Measurements from ENCODE around the gene CAMTA1. TPM values are rescaled to one million over a fixed set of nuclear protein-coding genes. Genes with fewer than 3 reads are reported as not detected.

CAMTA1 gene
- total RNA-seq, 1 donor from 2014 or later = 69.9 TPM

DNA sequence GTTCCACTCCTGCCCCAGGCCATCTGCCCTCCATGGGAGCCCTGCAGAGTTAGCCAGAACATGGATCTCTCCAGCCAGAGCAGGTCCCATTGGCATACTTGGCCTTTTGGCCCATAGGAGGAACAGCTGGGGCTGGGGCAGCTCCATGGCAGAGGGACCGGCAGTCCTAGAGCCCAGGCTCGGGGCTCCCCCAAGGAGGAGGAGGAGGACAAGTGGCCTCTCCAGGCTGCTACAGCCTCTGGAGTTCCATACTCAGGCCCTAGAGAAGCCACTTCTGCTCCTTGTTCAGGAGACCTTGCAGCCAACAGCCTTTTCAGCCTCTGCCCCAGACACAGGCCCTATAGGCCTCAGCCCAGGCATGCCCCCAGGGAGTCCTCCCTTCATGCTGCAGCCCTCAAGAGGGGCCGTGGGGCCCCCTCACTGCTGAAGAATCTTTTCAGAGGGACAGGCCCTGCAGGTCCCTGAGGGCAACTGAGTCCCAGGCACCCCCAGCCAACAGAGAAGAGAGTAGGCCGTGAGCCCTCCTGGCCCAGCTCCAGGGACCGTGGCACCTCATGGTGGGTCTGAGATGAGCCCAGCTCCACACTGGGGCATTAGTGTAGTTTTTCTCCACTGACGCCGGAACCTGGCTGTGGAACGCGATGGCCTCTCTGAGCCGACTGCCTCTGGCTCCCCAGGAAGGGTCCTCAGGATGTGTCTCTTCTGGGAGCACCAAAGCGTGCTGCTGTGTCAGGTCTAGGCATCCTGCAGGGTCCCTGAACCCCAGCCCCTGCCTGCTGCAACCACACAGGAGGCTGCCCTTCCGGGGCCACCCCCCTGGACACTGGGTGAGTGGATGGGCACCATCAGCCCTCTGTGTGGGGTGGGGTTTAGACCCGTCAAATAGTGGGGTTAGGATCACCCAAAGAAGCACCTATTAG is 688.2 kb downstream of the CAMTA1 start:
- no peak for DNase-seq
- H3K9me3 Mint-ChIP-seq = no peaks in the 10 kb centered on the region
- H3K27me3 Mint-ChIP-seq = no peaks in the 10 kb centered on the region
- H3K4me1 Mint-ChIP-seq = no peaks in the 10 kb centered on the region
- intact Hi-C loops (cut with micrococcal nuclease) = no loop called here
- H3K36me3 Mint-ChIP-seq (ENCODE audit: low read depth) = no peaks in the 10 kb centered on the region
- no peak overlapping the region for H3K4me3 Mint-ChIP-seq
- H3K27ac Mint-ChIP-seq = no peak overlapping the region

- H3K36me3 Mint-ChIP-seq (ENCODE audit: low read depth) = no peaks in the 10 kb centered on the region
- intact Hi-C loops (cut with micrococcal nuclease) = no loop called here
- no peak overlapping the region for H3K27ac Mint-ChIP-seq
- H3K4me3 Mint-ChIP-seq = no peak overlapping the region
- no peak for DNase-seq
- no peaks in the 10 kb centered on the region for H3K4me1 Mint-ChIP-seq
- H3K27me3 Mint-ChIP-seq = no peaks in the 10 kb centered on the region
- no peaks in the 10 kb centered on the region for H3K9me3 Mint-ChIP-seq
Measured at GRCh38 chr1:7474143-7474490, 688.9 kb downstream of the CAMTA1 start.

GRCh38 chr1:7474786-7475502 is 689.7 kb downstream of the CAMTA1 start:
- Mint-ChIP-seq H3K27ac (no peak overlapping the region), H3K4me3 (no peak overlapping the region), H3K36me3 (ENCODE audit: low read depth) (no peaks in the 10 kb centered on the region), H3K9me3 (no peaks in the 10 kb centered on the region), H3K4me1 (no peaks in the 10 kb centered on the region), H3K27me3 (no peaks in the 10 kb centered on the region)
- DNase-seq = no peak
- intact Hi-C loops (cut with micrococcal nuclease) = no loop called here

GRCh38 chr1:7475691-7476090 is 690.4 kb downstream of the CAMTA1 start:
- no peaks in the 10 kb centered on the region for H3K9me3 Mint-ChIP-seq
- H3K4me3 Mint-ChIP-seq = no peak overlapping the region
- H3K27me3 Mint-ChIP-seq = no peaks in the 10 kb centered on the region
- H3K4me1 Mint-ChIP-seq = no peaks in the 10 kb centered on the region
- H3K36me3 Mint-ChIP-seq (ENCODE audit: low read depth) = no peaks in the 10 kb centered on the region
- no peak overlapping the region for H3K27ac Mint-ChIP-seq
- intact Hi-C loops (cut with micrococcal nuclease) = no loop called here
- no peak for DNase-seq

DNA sequence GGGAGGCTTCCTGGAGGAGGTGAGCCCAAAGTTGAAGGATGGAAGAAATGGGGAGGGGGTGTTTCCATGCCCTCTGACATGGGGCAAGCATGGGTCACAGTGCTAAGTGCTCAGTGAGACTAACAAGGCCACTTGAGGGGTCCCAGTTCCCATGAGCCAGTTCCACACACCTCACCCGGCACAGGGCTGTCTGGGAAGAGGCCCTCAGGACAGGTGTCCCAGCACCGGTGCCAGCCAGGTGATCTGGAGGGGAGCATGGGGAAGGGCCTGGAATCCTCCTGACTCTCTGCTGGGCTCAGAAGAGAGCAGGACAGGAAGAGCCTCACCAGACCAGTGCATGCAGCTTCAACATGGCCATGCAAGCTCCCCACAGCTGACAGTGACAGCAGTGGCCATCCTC is 691.1 kb downstream of the CAMTA1 start:
- no peaks in the 10 kb centered on the region for H3K4me1 Mint-ChIP-seq
- DNase-seq = no peak
- no peaks in the 10 kb centered on the region for H3K27me3 Mint-ChIP-seq
- H3K9me3 Mint-ChIP-seq = no peaks in the 10 kb centered on the region
- H3K36me3 Mint-ChIP-seq (ENCODE audit: low read depth) = no peaks in the 10 kb centered on the region
- no peak overlapping the region for H3K27ac Mint-ChIP-seq
- intact Hi-C loops (cut with micrococcal nuclease) = no loop called here
- H3K4me3 Mint-ChIP-seq = no peak overlapping the region

- no peak overlapping the region for H3K4me3 Mint-ChIP-seq
- H3K27me3 Mint-ChIP-seq = no peaks in the 10 kb centered on the region
- intact Hi-C loops (cut with micrococcal nuclease) = no loop called here
- H3K36me3 Mint-ChIP-seq (ENCODE audit: low read depth) = no peaks in the 10 kb centered on the region
- no peak overlapping the region for H3K27ac Mint-ChIP-seq
- H3K9me3 Mint-ChIP-seq = no peaks in the 10 kb centered on the region
- DNase-seq = no peak
- no peaks in the 10 kb centered on the region for H3K4me1 Mint-ChIP-seq
Measured at GRCh38 chr1:7476861-7477547, 691.8 kb downstream of the CAMTA1 start.

GRCh38 chr1:7477593-7477992 is 692.3 kb downstream of the CAMTA1 start:
- no peaks in the 10 kb centered on the region for H3K9me3 Mint-ChIP-seq
- no peaks in the 10 kb centered on the region for H3K4me1 Mint-ChIP-seq
- no peak overlapping the region for H3K27ac Mint-ChIP-seq
- DNase-seq = no peak
- intact Hi-C loops (cut with micrococcal nuclease) = no loop called here
- H3K4me3 Mint-ChIP-seq = no peak overlapping the region
- no peaks in the 10 kb centered on the region for H3K27me3 Mint-ChIP-seq
- no peaks in the 10 kb centered on the region for H3K36me3 Mint-ChIP-seq (ENCODE audit: low read depth)

DNA sequence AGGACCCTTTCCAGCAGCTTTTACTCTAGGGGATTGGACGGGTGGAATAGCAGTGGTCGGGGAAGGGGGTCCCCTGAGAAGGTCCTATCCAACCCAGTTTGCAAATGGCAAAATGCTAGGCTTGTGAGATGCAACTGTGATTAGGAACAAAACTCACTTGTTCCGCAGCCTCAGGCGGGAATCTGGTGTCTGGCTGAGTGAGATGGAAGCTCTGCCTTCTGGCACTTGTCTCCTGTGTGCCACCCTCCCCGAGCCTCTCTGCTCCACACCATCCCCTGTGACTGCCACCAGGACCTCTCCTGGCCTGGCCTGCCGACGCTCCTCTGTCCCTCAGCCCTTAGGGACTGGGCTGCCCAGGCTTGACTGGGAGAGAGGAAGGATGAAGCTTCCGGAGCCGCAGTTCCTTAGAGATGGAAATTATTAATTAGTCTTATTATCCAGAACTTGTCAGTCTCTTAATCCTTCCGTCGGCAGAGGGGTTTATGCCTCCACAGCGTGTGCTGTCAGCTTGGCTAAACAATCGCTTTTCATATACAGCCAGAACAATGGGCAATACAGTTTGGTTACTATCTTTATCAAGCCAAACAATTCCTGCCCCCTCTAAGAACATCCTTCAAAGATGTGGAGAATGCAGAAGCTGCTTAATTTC is 693.0 kb downstream of the CAMTA1 start:
- DNase-seq = no peak
- no peaks in the 10 kb centered on the region for H3K9me3 Mint-ChIP-seq
- no peaks in the 10 kb centered on the region for H3K4me1 Mint-ChIP-seq
- H3K36me3 Mint-ChIP-seq (ENCODE audit: low read depth) = no peaks in the 10 kb centered on the region
- intact Hi-C loops (cut with micrococcal nuclease) = no loop called here
- H3K4me3 Mint-ChIP-seq = no peak overlapping the region
- no peaks in the 10 kb centered on the region for H3K27me3 Mint-ChIP-seq
- no peak overlapping the region for H3K27ac Mint-ChIP-seq

GRCh38 chr1:7478809-7479499 is 693.7 kb downstream of the CAMTA1 start:
- no peak for DNase-seq
- intact Hi-C loops (cut with micrococcal nuclease) = no loop called here
- Mint-ChIP-seq H3K36me3 (ENCODE audit: low read depth) (no peaks in the 10 kb centered on the region), H3K4me1 (no peaks in the 10 kb centered on the region), H3K4me3 (no peak overlapping the region), H3K9me3 (no peaks in the 10 kb centered on the region), H3K27ac (no peak overlapping the region), H3K27me3 (no peaks in the 10 kb centered on the region)

DNA sequence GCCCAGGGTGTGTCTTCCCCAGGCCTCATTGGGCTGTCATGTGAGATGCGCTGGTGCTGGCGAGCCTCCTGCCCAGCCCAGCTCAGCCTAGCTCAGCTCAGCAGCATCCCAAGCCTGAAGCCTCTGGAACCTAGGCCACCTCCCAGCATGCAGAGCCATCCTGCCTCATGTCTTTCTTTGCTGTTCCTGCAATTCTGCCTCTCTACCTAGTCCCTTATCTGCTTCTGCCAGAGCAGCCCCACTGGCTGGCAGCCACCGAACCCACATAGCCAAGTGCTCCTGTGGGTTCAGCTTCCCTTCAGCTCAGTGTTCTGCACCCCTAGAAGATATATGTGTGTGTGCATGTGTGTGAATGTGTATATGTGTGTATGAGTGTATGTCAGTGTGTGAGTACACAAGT is 694.3 kb downstream of the CAMTA1 start:
- Mint-ChIP-seq H3K36me3 (ENCODE audit: low read depth) (no peaks in the 10 kb centered on the region), H3K4me3 (no peak overlapping the region), H3K9me3 (no peaks in the 10 kb centered on the region)

GRCh38 chr1:7481194-7481593 is 695.9 kb downstream of the CAMTA1 start:
- Mint-ChIP-seq H3K27ac (no peak overlapping the region), H3K9me3 (no peaks in the 10 kb centered on the region), H3K4me1 (no peaks in the 10 kb centered on the region), H3K36me3 (ENCODE audit: low read depth) (no peaks in the 10 kb centered on the region), H3K4me3 (no peak overlapping the region), H3K27me3 (no peaks in the 10 kb centered on the region)
- intact Hi-C loops (cut with micrococcal nuclease) = no loop called here
- DNase-seq = no peak

More for the DNA sequence above, 694.3 kb downstream of the CAMTA1 start:
- Mint-ChIP-seq H3K27me3 (no peaks in the 10 kb centered on the region), H3K27ac (no peak overlapping the region), H3K4me1 (no peaks in the 10 kb centered on the region)
- intact Hi-C loops (cut with micrococcal nuclease) = no loop called here
- no peak for DNase-seq

DNA sequence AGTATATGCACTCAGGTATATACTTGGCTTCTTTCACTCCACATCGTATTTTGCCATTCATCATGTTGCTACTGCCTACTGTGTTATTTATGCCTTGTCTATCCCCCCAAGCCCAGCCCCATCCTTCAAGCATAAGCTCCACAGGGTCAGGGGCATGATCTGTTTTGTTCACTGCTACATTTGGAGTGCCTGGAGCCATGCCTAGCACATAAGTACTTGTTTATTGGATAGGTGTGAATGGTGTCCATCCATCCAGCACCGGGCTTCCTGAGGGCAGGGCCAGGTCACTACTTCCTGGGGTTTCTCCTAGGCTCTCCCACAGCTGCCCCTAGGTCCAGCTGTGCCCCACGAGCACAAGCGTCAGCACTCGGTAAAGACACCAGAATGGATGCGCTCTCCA is 696.8 kb downstream of the CAMTA1 start:
- intact Hi-C loops (cut with micrococcal nuclease) = no loop called here
- DNase-seq = no peak
- Mint-ChIP-seq H3K4me1 (no peaks in the 10 kb centered on the region), H3K27me3 (no peaks in the 10 kb centered on the region), H3K9me3 (no peaks in the 10 kb centered on the region), H3K27ac (no peak overlapping the region), H3K36me3 (ENCODE audit: low read depth) (no peaks in the 10 kb centered on the region), H3K4me3 (no peak overlapping the region)

GRCh38 chr1:7482772-7483495 is 697.7 kb downstream of the CAMTA1 start:
- Mint-ChIP-seq H3K27me3 (no peaks in the 10 kb centered on the region), H3K9me3 (no peaks in the 10 kb centered on the region), H3K4me3 (no peak overlapping the region), H3K36me3 (ENCODE audit: low read depth) (no peaks in the 10 kb centered on the region), H3K27ac (no peak overlapping the region), H3K4me1 (no peaks in the 10 kb centered on the region)
- no peak for DNase-seq
- intact Hi-C loops (cut with micrococcal nuclease) = no loop called here
